Measurements from ENCODE around the gene DRGX. TPM values are rescaled to one million over a fixed set of nuclear protein-coding genes. Genes with fewer than 3 reads are reported as not detected.

Gene DRGX
- total and polyA plus RNA-seq, 2 of the 13 experiments (the other 11 are each of a cell fraction or from before 2014, with no cell fraction given), result not detected

DNA sequence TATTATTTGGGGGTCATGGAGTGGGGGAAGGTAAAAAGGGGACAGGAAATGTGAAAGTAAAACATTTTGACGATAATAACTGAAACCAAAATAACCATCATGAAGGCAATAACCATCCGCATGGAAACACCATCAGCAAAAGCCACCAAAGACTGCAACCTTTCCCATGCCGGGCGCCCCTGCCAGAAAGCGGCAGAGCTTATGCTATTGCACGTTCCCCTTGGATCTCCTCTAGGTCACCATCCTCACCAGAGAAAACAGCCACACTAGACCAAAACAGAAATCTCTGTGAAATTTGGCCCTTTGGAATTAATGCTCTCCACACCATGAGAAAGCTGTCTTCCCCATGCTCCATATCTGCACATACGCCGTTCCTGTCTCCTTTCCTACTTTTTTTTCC is 31.1 kb downstream of the DRGX start (continued):
- TF ChIP-seq, protein P1, sequence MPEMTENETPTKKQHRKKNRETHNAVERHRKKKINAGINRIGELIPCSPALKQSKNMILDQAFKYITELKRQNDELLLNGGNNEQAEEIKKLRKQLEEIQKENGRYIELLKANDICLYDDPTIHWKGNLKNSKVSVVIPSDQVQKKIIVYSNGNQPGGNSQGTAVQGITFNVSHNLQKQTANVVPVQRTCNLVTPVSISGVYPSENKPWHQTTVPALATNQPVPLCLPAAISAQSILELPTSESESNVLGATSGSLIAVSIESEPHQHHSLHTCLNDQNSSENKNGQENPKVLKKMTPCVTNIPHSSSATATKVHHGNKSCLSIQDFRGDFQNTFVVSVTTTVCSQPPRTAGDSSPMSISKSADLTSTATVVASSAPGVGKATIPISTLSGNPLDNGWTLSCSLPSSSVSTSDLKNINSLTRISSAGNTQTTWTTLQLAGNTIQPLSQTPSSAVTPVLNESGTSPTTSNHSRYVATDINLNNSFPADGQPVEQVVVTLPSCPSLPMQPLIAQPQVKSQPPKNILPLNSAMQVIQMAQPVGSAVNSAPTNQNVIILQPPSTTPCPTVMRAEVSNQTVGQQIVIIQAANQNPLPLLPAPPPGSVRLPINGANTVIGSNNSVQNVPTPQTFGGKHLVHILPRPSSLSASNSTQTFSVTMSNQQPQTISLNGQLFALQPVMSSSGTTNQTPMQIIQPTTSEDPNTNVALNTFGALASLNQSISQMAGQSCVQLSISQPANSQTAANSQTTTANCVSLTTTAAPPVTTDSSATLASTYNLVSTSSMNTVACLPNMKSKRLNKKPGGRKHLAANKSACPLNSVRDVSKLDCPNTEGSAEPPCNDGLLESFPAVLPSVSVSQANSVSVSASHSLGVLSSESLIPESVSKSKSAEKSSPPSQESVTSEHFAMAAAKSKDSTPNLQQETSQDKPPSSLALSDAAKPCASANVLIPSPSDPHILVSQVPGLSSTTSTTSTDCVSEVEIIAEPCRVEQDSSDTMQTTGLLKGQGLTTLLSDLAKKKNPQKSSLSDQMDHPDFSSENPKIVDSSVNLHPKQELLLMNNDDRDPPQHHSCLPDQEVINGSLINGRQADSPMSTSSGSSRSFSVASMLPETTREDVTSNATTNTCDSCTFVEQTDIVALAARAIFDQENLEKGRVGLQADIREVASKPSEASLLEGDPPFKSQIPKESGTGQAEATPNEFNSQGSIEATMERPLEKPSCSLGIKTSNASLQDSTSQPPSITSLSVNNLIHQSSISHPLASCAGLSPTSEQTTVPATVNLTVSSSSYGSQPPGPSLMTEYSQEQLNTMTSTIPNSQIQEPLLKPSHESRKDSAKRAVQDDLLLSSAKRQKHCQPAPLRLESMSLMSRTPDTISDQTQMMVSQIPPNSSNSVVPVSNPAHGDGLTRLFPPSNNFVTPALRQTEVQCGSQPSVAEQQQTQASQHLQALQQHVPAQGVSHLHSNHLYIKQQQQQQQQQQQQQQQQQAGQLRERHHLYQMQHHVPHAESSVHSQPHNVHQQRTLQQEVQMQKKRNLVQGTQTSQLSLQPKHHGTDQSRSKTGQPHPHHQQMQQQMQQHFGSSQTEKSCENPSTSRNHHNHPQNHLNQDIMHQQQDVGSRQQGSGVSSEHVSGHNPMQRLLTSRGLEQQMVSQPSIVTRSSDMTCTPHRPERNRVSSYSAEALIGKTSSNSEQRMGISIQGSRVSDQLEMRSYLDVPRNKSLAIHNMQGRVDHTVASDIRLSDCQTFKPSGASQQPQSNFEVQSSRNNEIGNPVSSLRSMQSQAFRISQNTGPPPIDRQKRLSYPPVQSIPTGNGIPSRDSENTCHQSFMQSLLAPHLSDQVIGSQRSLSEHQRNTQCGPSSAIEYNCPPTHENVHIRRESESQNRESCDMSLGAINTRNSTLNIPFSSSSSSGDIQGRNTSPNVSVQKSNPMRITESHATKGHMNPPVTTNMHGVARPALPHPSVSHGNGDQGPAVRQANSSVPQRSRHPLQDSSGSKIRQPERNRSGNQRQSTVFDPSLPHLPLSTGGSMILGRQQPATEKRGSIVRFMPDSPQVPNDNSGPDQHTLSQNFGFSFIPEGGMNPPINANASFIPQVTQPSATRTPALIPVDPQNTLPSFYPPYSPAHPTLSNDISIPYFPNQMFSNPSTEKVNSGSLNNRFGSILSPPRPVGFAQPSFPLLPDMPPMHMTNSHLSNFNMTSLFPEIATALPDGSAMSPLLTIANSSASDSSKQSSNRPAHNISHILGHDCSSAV (CRISPR knock-in tag; IDR thresholded peaks at IDR 0.05; ENCODE audit: borderline replicate concordance), result no peak
- TF ChIP-seq, protein P2, sequence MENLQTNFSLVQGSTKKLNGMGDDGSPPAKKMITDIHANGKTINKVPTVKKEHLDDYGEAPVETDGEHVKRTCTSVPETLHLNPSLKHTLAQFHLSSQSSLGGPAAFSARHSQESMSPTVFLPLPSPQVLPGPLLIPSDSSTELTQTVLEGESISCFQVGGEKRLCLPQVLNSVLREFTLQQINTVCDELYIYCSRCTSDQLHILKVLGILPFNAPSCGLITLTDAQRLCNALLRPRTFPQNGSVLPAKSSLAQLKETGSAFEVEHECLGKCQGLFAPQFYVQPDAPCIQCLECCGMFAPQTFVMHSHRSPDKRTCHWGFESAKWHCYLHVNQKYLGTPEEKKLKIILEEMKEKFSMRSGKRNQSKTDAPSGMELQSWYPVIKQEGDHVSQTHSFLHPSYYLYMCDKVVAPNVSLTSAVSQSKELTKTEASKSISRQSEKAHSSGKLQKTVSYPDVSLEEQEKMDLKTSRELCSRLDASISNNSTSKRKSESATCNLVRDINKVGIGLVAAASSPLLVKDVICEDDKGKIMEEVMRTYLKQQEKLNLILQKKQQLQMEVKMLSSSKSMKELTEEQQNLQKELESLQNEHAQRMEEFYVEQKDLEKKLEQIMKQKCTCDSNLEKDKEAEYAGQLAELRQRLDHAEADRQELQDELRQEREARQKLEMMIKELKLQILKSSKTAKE (CRISPR knock-in tag; IDR thresholded peaks at IDR 0.05; ENCODE audit: borderline replicate concordance), result no peak
- TF ChIP-seq ZNF589 (CRISPR knock-in tag; conservative IDR thresholded peaks at IDR 0.05) (no peak), ELF1 (CRISPR knock-in tag; IDR thresholded peaks at IDR 0.05) (no peak), FOXJ3 (CRISPR knock-in tag; IDR thresholded peaks at IDR 0.05; ENCODE audit: borderline replicate concordance) (no peak), ZNF644 (CRISPR knock-in tag; IDR thresholded peaks at IDR 0.05; ENCODE audit: low read depth) (no peak)
- TF ChIP-seq, protein P3, sequence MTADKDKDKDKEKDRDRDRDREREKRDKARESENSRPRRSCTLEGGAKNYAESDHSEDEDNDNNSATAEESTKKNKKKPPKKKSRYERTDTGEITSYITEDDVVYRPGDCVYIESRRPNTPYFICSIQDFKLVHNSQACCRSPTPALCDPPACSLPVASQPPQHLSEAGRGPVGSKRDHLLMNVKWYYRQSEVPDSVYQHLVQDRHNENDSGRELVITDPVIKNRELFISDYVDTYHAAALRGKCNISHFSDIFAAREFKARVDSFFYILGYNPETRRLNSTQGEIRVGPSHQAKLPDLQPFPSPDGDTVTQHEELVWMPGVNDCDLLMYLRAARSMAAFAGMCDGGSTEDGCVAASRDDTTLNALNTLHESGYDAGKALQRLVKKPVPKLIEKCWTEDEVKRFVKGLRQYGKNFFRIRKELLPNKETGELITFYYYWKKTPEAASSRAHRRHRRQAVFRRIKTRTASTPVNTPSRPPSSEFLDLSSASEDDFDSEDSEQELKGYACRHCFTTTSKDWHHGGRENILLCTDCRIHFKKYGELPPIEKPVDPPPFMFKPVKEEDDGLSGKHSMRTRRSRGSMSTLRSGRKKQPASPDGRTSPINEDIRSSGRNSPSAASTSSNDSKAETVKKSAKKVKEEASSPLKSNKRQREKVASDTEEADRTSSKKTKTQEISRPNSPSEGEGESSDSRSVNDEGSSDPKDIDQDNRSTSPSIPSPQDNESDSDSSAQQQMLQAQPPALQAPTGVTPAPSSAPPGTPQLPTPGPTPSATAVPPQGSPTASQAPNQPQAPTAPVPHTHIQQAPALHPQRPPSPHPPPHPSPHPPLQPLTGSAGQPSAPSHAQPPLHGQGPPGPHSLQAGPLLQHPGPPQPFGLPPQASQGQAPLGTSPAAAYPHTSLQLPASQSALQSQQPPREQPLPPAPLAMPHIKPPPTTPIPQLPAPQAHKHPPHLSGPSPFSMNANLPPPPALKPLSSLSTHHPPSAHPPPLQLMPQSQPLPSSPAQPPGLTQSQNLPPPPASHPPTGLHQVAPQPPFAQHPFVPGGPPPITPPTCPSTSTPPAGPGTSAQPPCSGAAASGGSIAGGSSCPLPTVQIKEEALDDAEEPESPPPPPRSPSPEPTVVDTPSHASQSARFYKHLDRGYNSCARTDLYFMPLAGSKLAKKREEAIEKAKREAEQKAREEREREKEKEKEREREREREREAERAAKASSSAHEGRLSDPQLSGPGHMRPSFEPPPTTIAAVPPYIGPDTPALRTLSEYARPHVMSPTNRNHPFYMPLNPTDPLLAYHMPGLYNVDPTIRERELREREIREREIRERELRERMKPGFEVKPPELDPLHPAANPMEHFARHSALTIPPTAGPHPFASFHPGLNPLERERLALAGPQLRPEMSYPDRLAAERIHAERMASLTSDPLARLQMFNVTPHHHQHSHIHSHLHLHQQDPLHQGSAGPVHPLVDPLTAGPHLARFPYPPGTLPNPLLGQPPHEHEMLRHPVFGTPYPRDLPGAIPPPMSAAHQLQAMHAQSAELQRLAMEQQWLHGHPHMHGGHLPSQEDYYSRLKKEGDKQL (CRISPR knock-in tag; IDR thresholded peaks at IDR 0.05; ENCODE audit: low read depth), result no peak

Data from HepG2 (cell line).